T-helper 17 cell (primary cell): Measurements from ENCODE around the gene CD37. TPM values are rescaled to one million over a fixed set of nuclear protein-coding genes. Genes with fewer than 3 reads are reported as not detected.
"Not testable (repeated sequence)": the region's sequence is repeated elsewhere in the genome, so short reads cannot be mapped to it uniquely, and the experiment has no call there.

Experiments used
- ATAC-seq: fragments of 150-1000 bp; cut with Tn5 transposase; 2 replicates; pipeline ENCODE4 v1.10.0; 2021; ENCODE audit warnings: mild to moderate bottlenecking, moderate library complexity
- DNase-seq, 3 donors: peaks; one replicate each; pipeline versions ENCODE4 v3.0.0 to v3.0.0-alpha.2; 2020 to 2021
- H3K9me3 ChIP-seq: one replicate; pipeline ENCODE4 v1.7.0; 2013; ENCODE audit warnings: low read length, mild to moderate bottlenecking; ENCODE audit not compliant: control insufficient read depth, poor library complexity, severe bottlenecking
- H3K27ac Mint-ChIP-seq: one replicate; pipeline ENCODE4 v1.8.0; 2022; ENCODE audit warnings: mild to moderate bottlenecking, moderate library complexity, mixed read lengths
- H3K27me3 Mint-ChIP-seq: one replicate; pipeline ENCODE4 v1.8.0; 2022; ENCODE audit warnings: mixed read lengths
- H3K36me3 Mint-ChIP-seq: one replicate; pipeline ENCODE4 v1.8.0; 2022; ENCODE audit warnings: low read depth, mixed read lengths
- H3K4me1 Mint-ChIP-seq: one replicate; pipeline ENCODE4 v1.8.0; 2022; ENCODE audit warnings: mild to moderate bottlenecking, mixed read lengths
- H3K4me3 Mint-ChIP-seq: one replicate; pipeline ENCODE4 v1.8.0; 2022; ENCODE audit warnings: mild to moderate bottlenecking, moderate library complexity, mixed read lengths
- total RNA-seq, 4 donors: library from RNA in 2 of 4; stranded (reverse) in 2 of 4; gene quantifications; one replicate each; pipeline ENCODE4 v1.2.3 and lab custom pipeline; 2022 to 2026

Gene CD37
- total RNA-seq, 2 donors from 2014 or later = 288 to 373 TPM

DNA sequence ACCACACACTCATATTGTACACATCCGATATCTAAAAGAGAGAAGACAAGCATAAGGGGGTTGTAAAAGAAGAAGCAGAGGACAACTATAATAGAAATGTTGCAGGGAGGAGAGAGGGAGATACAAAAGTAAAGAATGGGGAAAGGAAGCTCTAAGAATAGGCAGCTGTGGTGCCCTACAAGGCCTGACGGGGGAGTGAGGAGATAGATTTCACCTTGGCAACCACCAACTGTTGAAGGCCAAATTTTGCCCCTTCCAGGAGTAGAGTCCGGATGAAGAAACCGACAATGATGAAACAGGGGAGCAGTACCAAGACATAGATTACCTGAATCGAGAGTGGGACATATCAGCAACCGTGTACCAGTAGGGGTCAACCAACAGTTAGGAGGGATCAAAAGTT lies 26.1 kb upstream of the CD37 start:
- H3K27ac Mint-ChIP-seq = peak overlapping the region; percentile 51
- ATAC-seq = no peak

DNA sequence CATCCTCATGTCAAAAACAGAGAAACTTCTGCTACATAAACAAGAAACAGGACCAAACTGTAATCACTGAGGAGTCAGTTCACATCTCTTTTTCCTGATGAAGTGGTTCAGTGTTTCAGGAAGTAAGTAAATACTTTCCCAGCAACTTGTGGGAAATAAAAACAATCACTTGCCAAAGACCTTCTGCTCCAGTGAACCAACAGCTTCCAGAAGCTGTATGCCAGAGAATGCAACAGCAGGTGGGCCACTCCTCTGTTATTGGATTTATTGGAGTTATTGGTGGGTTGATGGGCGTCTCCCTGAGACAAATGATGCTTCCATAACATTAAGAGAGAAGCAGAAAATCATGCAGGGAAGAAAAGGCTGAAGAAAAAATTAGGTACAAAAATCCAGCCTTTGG lies 20.1 kb upstream of the CD37 start:
- peaks cover 3% of the 10 kb centered on the region for H3K9me3 ChIP-seq
- DNase-seq (no peak), ATAC-seq (no peak)
- Mint-ChIP-seq H3K36me3 (peaks cover 10% of the 10 kb centered on the region), H3K4me1 (peaks cover 12% of the 10 kb centered on the region), H3K4me3 (no peak overlapping the region), H3K27me3 (no peaks in the 10 kb centered on the region), H3K27ac (no peak overlapping the region)

More for the DNA sequence above, 26.1 kb upstream of the CD37 start:
- DNase-seq = no peak
- H3K36me3 Mint-ChIP-seq = peaks cover 16% of the 10 kb centered on the region
- H3K27me3 Mint-ChIP-seq = no peaks in the 10 kb centered on the region
- H3K4me1 Mint-ChIP-seq = peaks cover 3% of the 10 kb centered on the region
- no peaks in the 10 kb centered on the region for H3K9me3 ChIP-seq
- peak overlapping the region; percentile 53 for H3K4me3 Mint-ChIP-seq

DNA sequence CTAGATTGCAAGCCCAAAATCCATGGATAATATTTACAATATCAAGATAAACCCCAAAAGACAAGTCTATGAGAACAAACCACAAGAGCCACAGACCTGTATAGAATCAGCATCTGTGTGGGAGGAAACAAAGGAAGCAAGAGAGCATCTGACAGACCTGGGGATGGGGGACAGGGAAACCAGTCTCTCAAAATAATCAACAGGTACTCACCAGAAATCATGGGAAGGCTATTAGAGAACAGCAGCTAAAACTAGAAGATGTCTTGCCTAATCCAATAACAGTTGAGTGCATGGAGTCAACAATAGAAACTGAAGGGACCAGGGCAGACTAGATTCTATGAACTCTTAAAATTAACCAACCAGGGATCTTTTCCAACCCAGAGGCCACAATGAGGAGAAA lies 18.9 kb upstream of the CD37 start:
- Mint-ChIP-seq H3K27ac (no peak overlapping the region), H3K36me3 (peaks cover 4% of the 10 kb centered on the region), H3K4me1 (peaks cover 12% of the 10 kb centered on the region), H3K4me3 (no peak overlapping the region), H3K27me3 (no peaks in the 10 kb centered on the region)
- no peak for DNase-seq
- no peak for ATAC-seq
- peaks cover 3% of the 10 kb centered on the region for H3K9me3 ChIP-seq

DNA sequence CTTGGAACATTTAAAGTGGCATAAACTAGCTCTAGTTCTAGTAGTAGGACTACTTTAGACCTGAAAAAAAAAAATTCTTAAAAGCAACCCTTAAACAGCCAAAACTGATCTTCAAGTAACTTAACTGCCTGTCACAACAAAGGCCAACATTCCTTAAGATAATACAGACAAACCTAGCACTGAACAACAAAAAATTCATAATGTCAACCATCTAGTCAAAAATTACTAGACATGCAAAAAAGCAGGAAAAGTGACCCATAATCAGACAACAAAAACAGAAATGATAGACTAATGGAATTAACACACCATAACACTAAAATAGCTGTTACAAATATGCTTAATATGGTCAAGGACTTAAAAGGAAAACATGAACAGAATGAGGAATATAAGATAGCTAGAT lies 16.9 kb upstream of the CD37 start:
- H3K4me1 Mint-ChIP-seq = peaks cover 8% of the 10 kb centered on the region
- H3K36me3 Mint-ChIP-seq = peaks cover 4% of the 10 kb centered on the region
- H3K9me3 ChIP-seq = peaks cover 3% of the 10 kb centered on the region
- no peaks in the 10 kb centered on the region for H3K27me3 Mint-ChIP-seq
- DNase-seq (no peak), ATAC-seq (no peak)
- H3K27ac Mint-ChIP-seq = no peak overlapping the region
- H3K4me3 Mint-ChIP-seq = no peak overlapping the region

- no peak for ATAC-seq
- H3K27ac Mint-ChIP-seq = no peak within 1 kb of the TSS
- peaks cover 16% of the 10 kb centered on the region for H3K4me1 Mint-ChIP-seq
Observed at GRCh38 chr19:49324801-49325576, 10.2 kb upstream of the CD37 start, which contains the start of gene SLC6A16. TSS of gene SLC6A16 (minus strand) at chr19:49325191. CDS start at chr19:49311347, 13,844 bp downstream.

GRCh38 chr19:49325756-49326155 lies 9.4 kb upstream of the CD37 start:
- not testable (repeated sequence) for H3K27me3 Mint-ChIP-seq, ATAC-seq, H3K36me3 Mint-ChIP-seq, H3K9me3 ChIP-seq, DNase-seq, H3K27ac Mint-ChIP-seq, H3K4me3 Mint-ChIP-seq
- peaks cover 22% of the 10 kb centered on the region for H3K4me1 Mint-ChIP-seq

More at GRCh38 chr19:49324801-49325576, 10.2 kb upstream of the CD37 start, which contains the start of gene SLC6A16:
- no peak for DNase-seq
- no peaks in the 10 kb centered on the region for H3K9me3 ChIP-seq
- peaks cover 6% of the 10 kb centered on the region for H3K36me3 Mint-ChIP-seq
- no peaks in the 10 kb centered on the region for H3K27me3 Mint-ChIP-seq
- H3K4me3 Mint-ChIP-seq = no peak within 1 kb of the TSS

DNA sequence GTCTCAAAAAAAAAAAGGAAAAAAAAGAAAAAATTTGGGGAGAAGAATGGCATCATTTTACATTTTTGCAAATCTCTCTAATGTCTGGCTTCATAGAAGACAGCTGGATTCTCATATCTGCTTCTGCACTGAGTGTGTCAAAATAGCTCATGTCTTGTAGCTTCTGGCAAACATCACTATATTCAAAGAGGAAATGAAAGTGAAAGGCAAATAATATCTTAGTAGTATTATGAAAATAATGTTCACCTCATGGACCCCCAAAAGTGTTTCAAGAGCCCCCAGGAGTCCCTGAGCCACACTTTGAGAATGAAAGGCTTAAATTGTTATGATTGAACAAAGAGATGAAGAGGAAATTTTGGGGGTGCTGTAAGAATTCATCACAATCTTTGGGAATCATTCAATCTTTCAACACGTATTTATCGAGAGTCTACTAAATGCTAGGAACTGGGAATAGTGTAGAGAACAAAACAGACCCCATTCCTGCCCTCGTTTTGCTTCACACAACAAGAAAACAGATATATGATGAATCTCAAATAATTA lies 9.0 kb upstream of the CD37 start:
- peak overlapping the region; percentile 12 for H3K4me3 Mint-ChIP-seq
- peaks cover 10% of the 10 kb centered on the region for H3K36me3 Mint-ChIP-seq
- H3K27me3 Mint-ChIP-seq = no peaks in the 10 kb centered on the region
- peaks cover 22% of the 10 kb centered on the region for H3K4me1 Mint-ChIP-seq
- no peaks in the 10 kb centered on the region for H3K9me3 ChIP-seq
- no peak overlapping the region for H3K27ac Mint-ChIP-seq
- ATAC-seq (peak; percentile 27), DNase-seq (no peak)

DNA sequence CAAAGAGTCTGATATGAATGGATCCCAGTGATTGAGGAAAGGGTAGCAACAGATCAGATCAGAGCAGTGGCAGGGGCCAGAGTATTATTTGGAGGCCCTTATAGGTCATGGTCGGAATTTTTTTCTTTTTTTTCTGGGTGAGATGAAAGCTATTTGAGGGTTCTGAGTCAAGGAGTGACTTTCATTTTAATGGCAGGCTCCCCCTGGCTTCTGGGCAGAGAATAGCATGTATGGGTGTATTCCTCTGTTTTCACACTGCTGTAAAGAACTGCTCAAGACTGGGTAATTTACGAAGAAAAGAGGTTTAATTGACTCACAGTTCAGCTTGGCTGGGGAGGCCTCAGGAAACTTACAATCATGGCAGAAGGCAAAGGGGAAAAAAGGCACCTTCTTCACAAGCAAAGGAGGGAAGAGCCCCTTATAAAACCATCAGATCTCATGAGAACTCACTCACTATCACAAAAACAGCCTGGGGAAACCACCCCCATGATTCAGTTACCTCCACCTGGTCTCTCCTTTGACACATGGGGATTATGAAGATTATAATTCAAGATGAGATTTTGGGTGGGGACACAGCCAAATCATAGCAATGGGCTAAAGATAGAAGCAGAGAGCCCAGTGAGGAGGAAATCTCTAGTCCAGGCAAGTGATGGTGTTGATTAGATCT lies 7.2 kb upstream of the CD37 start:
- Mint-ChIP-seq H3K27ac (peak overlapping the region; percentile 63), H3K4me3 (no peak overlapping the region), H3K27me3 (no peaks in the 10 kb centered on the region), H3K4me1 (peaks cover 31% of the 10 kb centered on the region), H3K36me3 (peaks cover 10% of the 10 kb centered on the region)
- ATAC-seq (peak; percentile 51), DNase-seq (no peak)
- no peaks in the 10 kb centered on the region for H3K9me3 ChIP-seq

GRCh38 chr19:49328741-49329140 lies 6.5 kb upstream of the CD37 start:
- Mint-ChIP-seq H3K4me3 (no peak overlapping the region), H3K4me1 (peaks cover 36% of the 10 kb centered on the region), H3K27me3 (no peaks in the 10 kb centered on the region), H3K36me3 (peaks cover 10% of the 10 kb centered on the region), H3K27ac (peak overlapping the region; percentile 21)
- DNase-seq (no peak), ATAC-seq (no peak)
- no peaks in the 10 kb centered on the region for H3K9me3 ChIP-seq

- H3K4me1 Mint-ChIP-seq = peaks cover 53% of the 10 kb centered on the region
- H3K9me3 ChIP-seq, ATAC-seq, H3K4me3 Mint-ChIP-seq, DNase-seq, H3K27me3 Mint-ChIP-seq: not testable (repeated sequence)
- peaks cover 12% of the 10 kb centered on the region for H3K36me3 Mint-ChIP-seq
- peak overlapping the region; percentile 60 for H3K27ac Mint-ChIP-seq
Observed at GRCh38 chr19:49331187-49331586, 4.0 kb upstream of the CD37 start.

- peak; percentile 80 for ATAC-seq
- Mint-ChIP-seq H3K36me3 (peaks cover 14% of the 10 kb centered on the region), H3K27me3 (no peaks in the 10 kb centered on the region), H3K27ac (peak overlapping the region; percentile 99), H3K4me3 (no peak overlapping the region), H3K4me1 (peaks cover 56% of the 10 kb centered on the region)
- H3K9me3 ChIP-seq = no peaks in the 10 kb centered on the region
- DNase-seq = peak in 2 of 3 donors; percentile 38 to 44
Observed at GRCh38 chr19:49331616-49332055, 3.6 kb upstream of the CD37 start.

- not testable (repeated sequence) for H3K27me3 Mint-ChIP-seq, ATAC-seq, DNase-seq, H3K9me3 ChIP-seq
- Mint-ChIP-seq H3K4me1 (peaks cover 58% of the 10 kb centered on the region), H3K36me3 (peaks cover 14% of the 10 kb centered on the region), H3K4me3 (peak overlapping the region; percentile 91), H3K27ac (peak overlapping the region; percentile 99)
Observed at GRCh38 chr19:49332691-49333417, 2.4 kb upstream of the CD37 start.

DNA sequence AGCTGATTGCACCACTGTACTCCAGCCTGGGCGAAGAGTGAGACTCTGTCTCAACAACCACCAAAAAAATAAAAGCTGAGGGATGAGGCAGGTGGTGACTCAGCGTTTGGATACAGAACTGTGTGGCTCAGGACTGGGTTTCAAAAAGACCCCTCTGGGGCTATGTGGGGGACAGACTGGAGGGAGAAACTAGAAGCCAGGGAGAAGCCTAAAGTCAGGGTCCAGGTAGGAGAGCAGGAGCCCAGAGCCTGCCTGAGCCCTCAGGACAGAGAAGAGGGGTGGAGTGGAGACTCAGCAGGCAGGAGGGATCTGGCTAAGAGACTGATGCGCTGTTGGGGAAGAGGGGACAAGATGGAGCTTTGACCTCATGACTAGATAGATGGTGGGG lies 1.8 kb upstream of the CD37 start:
- Mint-ChIP-seq H3K4me1 (peaks cover 56% of the 10 kb centered on the region), H3K27ac (peak overlapping the region; percentile 99), H3K4me3 (peak overlapping the region; percentile 91), H3K36me3 (peaks cover 12% of the 10 kb centered on the region), H3K27me3 (no peaks in the 10 kb centered on the region)
- no peak for ATAC-seq
- no peaks in the 10 kb centered on the region for H3K9me3 ChIP-seq
- DNase-seq = no peak
